K562 (cell line): Measurements from ENCODE around the gene BCAP31. TPM values are rescaled to one million over a fixed set of nuclear protein-coding genes. Genes with fewer than 3 reads are reported as not detected.

Source experiments
- ATAC-seq: fragments of 200-7000 bp; cut with Tn5 transposase; 3 replicates; pipeline ENCODE4 v1.9.1; 2020; ENCODE audit warnings: moderate library complexity
- BruUV-seq: library from RNA; stranded (reverse); fragments of 400-500 nt; replicated peaks from 2 replicates; lab custom pipeline; 2021; lab: Mats Ljungman, UMichigan
- CTCF ChIA-PET: fragments of 300-600 bp; formaldehyde crosslinking; extraction: SDS; loops from one replicate; lab custom pipeline; 2021; ENCODE audit warnings: low intra/inter-chr PET ratio; lab: Yijun Ruan, JAX
- POLR2A ChIA-PET: fragments of 300-600, 350-650 bp; sonication (Branson Sonifier 250); formaldehyde crosslinking; extraction: SDS; loops from one replicate; lab custom pipeline; 2021; ENCODE audit warnings: antibody characterized with exemption, inconsistent platforms; lab: Yijun Ruan, JAX
- DNase-seq, 4 experiments: peaks; one replicate each; pipeline versions ENCODE4 v3.0.0 to v3.0.0-alpha.2; 2011 to 2018; ENCODE audit warnings: low spot score in 3 of 4, mixed read lengths in 3 of 4; ENCODE audit errors: extremely low read depth in 1 of 4
- FAIRE-seq: peaks from 2 replicates; lab custom pipeline; 2011; peaks lifted over from hg19 to GRCh38; lab: Jason Lieb, UNC
- H2AFZ ChIP-seq: 2 replicates; pipeline ENCODE4 v1.6.0; 2011; ENCODE audit warnings: low read depth, low read length, control low read depth, inconsistent platforms
- H3K27ac ChIP-seq: fragments of 200-600 bp; 3 replicates; pipeline ENCODE4 v1.8.0; 2011; ENCODE audit warnings: low read depth, mild to moderate bottlenecking, control low read depth, inconsistent platforms, low read length, moderate library complexity, mixed read lengths; ENCODE audit errors: extremely low read depth
- H3K27me3 ChIP-seq, 2 experiments: fragments of 300-600 bp in 1 of 2; 2 replicates in 1 of 2; 3 replicates in 1 of 2; pipeline versions ENCODE4 v1.6.0 to v1.8.0; 2011; ENCODE audit warnings: inconsistent platforms in 2 of 2, low read length in 2 of 2, mild to moderate bottlenecking in 1 of 2, mixed read lengths in 1 of 2, moderate library complexity in 1 of 2; ENCODE audit not compliant: control insufficient read depth in 2 of 2, insufficient read depth in 2 of 2
- H3K36me3 ChIP-seq: fragments of 300-600 bp; 3 replicates; pipeline ENCODE4 v1.8.0; 2011; ENCODE audit warnings: mild to moderate bottlenecking, low read length, inconsistent platforms; ENCODE audit not compliant: control insufficient read depth, insufficient read depth
- H3K4me1 ChIP-seq, 2 experiments: fragments of 200-600 bp in 1 of 2; replicated peaks in 1 of 2; 2 replicates in 1 of 2; 3 replicates in 1 of 2; pipeline versions ENCODE4 v1.5.1 to v1.8.0; 2011; ENCODE audit warnings: inconsistent platforms in 2 of 2, low read length in 2 of 2, mild to moderate bottlenecking in 1 of 2, mixed read lengths in 1 of 2, moderate library complexity in 1 of 2; ENCODE audit not compliant: control insufficient read depth in 2 of 2, insufficient read depth in 2 of 2
- H3K4me2 ChIP-seq: 2 replicates; pipeline ENCODE4 v1.6.1; 2011; ENCODE audit warnings: low read length, control low read depth, inconsistent platforms, mixed read lengths; ENCODE audit not compliant: insufficient read depth
- H3K4me3 ChIP-seq: fragments of 200-600 bp; sonication (generic), shearing (Covaris generic); 2 replicates; pipeline ENCODE4 v1.5.1; 2016; ENCODE audit warnings: control low read depth, inconsistent platforms
- H3K79me2 ChIP-seq: fragments of 200-600 bp; 3 replicates; pipeline ENCODE4 v1.8.0; 2011; ENCODE audit warnings: low read length, inconsistent platforms; ENCODE audit not compliant: control insufficient read depth, insufficient read depth
- H3K9ac ChIP-seq, 2 experiments: 2 replicates each; pipeline versions ENCODE4 v1.6.0 to v1.6.1; 2011; ENCODE audit warnings: low read depth in 2 of 2, low read length in 2 of 2, control low read depth in 1 of 2, inconsistent platforms in 1 of 2, mild to moderate bottlenecking in 1 of 2, mixed read lengths in 1 of 2; ENCODE audit not compliant: insufficient read depth in 1 of 2
- H3K9me1 ChIP-seq: one replicate; pipeline ENCODE4 v1.6.0; 2011; ENCODE audit warnings: inconsistent platforms, mild to moderate bottlenecking, low read length, moderate library complexity; ENCODE audit not compliant: control insufficient read depth, insufficient read depth
- H3K9me3 ChIP-seq: replicated peaks from 2 replicates; pipeline ENCODE4 v1.5.1; 2011; ENCODE audit warnings: low read depth, low read length, inconsistent platforms; ENCODE audit not compliant: control insufficient read depth, insufficient read depth
- H4K20me1 ChIP-seq: replicated peaks from 2 replicates; pipeline ENCODE4 v1.6.1; 2011; ENCODE audit warnings: low read length, inconsistent platforms, mixed read lengths; ENCODE audit not compliant: control insufficient read depth, insufficient read depth
- CC2D1A ChIP-seq: fragments of 450-650 bp; IDR thresholded peaks from 2 replicates; pipeline ENCODE4 v1.6.1; 2017; ENCODE audit warnings: mild to moderate bottlenecking
- SIN3B ChIP-seq: fragments of 450-650 bp; IDR thresholded peaks from 2 replicates; pipeline ENCODE4 v1.6.1; 2017; ENCODE audit warnings: low read depth, mild to moderate bottlenecking, moderate library complexity
- WGBS: fragments of 100-300 bp; shearing (Covaris generic); methylation state at CpG from one replicate; pipeline ENCODE4 v1.1.6; 2016; ENCODE audit warnings: low coverage, mixed read lengths; ENCODE audit not compliant: insufficient coverage; ENCODE audit errors: missing lambda C conversion rate; 5-methylcytosine and 5-hydroxymethylcytosine counted together
- in situ Hi-C: fragments of 300-500 bp; cut with MboI; formaldehyde crosslinking; loops from 4 replicates; pipeline ENCODE4 v1.15.0; 2018; ENCODE audit warnings: inconsistent platforms, mixed read lengths
- intact Hi-C: fragments of 100-400 bp; cut with micrococcal nuclease; formaldehyde crosslinking; loops from 2 replicates; pipeline ENCODE4 v1.14.2; 2022
- polyA plus RNA-seq, 8 experiments: library from polyadenylated mRNA; depleted of rRNA in 4 of 8; stranded (reverse) in 5 of 8; unstranded in 3 of 8; fragments of >200 nt; fragmentation: Nextera tagmentation in 2 of 8; fragmentation: Illumina TruSeq in 1 of 8; extraction: Ambion mirVana in 2 of 8; extraction: Trizol in 1 of 8; gene quantifications; 2 replicates each; pipeline versions ENCODE4 v1.2.1 to v1.2.3, GENCODE V29; 2011 to 2014; ENCODE audit warnings: inconsistent platforms in 1 of 8, missing spikeins in 1 of 8
- total RNA-seq, 7 experiments: library from RNA; depleted of rRNA in 6 of 7; stranded (reverse); fragments of >200 nt in 6 of 7; fragmentation: Illumina TruSeq in 2 of 7; extraction: Trizol in 2 of 7; gene quantifications; 2 replicates each; pipeline versions ENCODE4 v1.2.1 to v1.2.3, GENCODE V29; 2011 to 2021; ENCODE audit warnings: low replicate concordance in 1 of 7
- TF ChIP-seq, protein P1 (sequence below): fragments of 250-450 bp; sonication (Bioruptor Pico); IDR thresholded peaks from 2 replicates; pipeline ENCODE4 v1.5.0; 2020; ENCODE audit warnings: mild to moderate bottlenecking

Gene BCAP31
- total and polyA plus RNA-seq, 9 of the 15 experiments (the other 6 are each of a cell fraction or from before 2014, with no cell fraction given), result 156 to 683 (median 188) TPM

DNA sequence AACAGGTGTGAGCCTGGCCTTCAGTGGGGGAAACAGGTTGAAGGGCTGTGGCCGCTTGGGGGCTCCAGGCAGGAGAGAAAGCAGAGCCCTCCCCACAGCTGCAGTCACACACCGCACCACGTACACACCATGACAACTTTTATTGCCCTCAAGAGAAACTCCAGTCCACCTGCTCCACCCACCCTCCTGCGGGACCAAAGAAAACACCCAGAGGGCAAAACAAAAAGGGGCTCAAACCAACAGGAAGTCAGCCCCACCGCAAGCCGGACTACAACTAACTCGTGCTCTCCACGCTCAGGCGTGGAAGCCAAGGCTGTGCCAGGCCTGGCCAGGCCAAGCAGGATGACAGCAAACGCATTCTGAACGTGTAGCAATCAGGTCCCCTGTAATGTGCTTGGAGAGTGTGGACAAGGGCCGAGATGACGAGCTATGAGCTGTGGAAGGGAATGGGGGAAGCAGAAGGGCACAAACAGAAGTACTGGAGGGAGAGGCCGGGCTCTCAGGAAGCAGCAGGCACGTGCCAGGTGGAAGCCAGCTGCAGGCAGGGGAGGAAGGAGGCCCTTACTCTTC, 23.7 kb downstream of the BCAP31 start:
- no peak for DNase-seq
- POLR2A ChIA-PET, result no interaction called here
- CTCF ChIA-PET, result no interaction called here
- ATAC-seq, result no peak
- TF ChIP-seq CC2D1A (no peak), SIN3B (no peak)
- TF ChIP-seq, protein P1, sequence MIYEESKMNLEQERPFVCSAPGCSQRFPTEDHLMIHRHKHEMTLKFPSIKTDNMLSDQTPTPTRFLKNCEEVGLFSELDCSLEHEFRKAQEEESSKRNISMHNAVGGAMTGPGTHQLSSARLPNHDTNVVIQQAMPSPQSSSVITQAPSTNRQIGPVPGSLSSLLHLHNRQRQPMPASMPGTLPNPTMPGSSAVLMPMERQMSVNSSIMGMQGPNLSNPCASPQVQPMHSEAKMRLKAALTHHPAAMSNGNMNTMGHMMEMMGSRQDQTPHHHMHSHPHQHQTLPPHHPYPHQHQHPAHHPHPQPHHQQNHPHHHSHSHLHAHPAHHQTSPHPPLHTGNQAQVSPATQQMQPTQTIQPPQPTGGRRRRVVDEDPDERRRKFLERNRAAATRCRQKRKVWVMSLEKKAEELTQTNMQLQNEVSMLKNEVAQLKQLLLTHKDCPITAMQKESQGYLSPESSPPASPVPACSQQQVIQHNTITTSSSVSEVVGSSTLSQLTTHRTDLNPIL (CRISPR knock-in tag), result no peak
- WGBS, result 85% methylated on average over 4 of the region's 15 CpGs
- no peaks in the 10 kb centered on the region for H3K9me3 ChIP-seq
- no peak for FAIRE-seq
- peaks cover 68% of the 10 kb centered on the region; the same call in 1 of the 3 replicates for H3K36me3 ChIP-seq
- no peaks in the 10 kb centered on the region for H3K27me3 ChIP-seq
- intact Hi-C loops, result no loop called here
- H3K9me1 ChIP-seq, result no peaks in the 10 kb centered on the region
- no peak overlapping the region for H3K27ac ChIP-seq
- in situ Hi-C loops, result no loop called here
- TSS peak; percentile 60 for BruUV-seq
- H2AFZ ChIP-seq, result no peak overlapping the region
- no peak overlapping the region for H3K9ac ChIP-seq
- no peaks in the 10 kb centered on the region for H3K79me2 ChIP-seq
- no peak overlapping the region for H3K4me3 ChIP-seq
- H4K20me1 ChIP-seq, result no peaks in the 10 kb centered on the region
- peaks cover 0 to 7% of the 10 kb centered on the region in 2 experiments; a peak in 1 of 5 replicates for H3K4me1 ChIP-seq
- H3K4me2 ChIP-seq, result no peak overlapping the region
